ENCODE results near the gene MAU2.

Gene MAU2

DNA sequence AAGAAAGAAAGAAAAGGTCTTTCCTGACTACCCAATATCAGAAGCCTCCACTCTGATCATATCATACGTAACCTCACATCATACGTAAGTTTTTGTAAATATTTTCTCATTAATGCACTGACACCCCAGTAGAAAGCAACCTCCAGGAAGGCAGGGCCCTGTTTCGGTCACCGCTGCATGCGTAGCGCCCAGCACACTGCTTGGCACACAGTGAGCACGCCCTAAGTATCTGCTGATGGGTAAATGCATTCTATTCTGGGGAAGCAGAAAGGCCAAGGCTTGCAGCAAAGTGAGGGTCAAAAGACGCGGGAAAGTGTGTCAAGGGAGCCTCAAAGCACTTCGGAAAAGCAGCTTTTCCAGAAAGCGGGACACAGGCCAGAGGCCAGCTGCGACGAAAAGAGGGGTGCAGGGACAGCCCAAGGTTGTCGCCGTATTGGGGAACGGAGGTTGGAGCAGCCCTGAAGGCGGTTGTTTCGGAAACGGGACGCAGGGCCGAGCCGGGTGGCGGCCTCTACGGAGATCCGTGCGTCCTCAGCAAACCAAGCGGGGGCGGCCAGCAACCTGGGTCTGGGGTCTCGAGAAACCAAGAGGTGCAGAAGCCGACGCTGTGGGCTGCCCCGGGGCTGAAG lies 783 bp upstream of the MAU2 start:
- TF ChIP-seq CTCF (IDR thresholded peaks at IDR 0.05): no peak
- no peaks in the 10 kb centered on the region for H3K9me3 ChIP-seq (ENCODE audit: control insufficient read depth, low read length)
- H2AFZ ChIP-seq: peak overlapping the region; percentile 97
- no peaks in the 10 kb centered on the region for H3K36me3 ChIP-seq (ENCODE audit: control insufficient read depth, insufficient read depth, low read length)
- H3K27me3 ChIP-seq (ENCODE audit: control insufficient read depth, insufficient read depth, low read length): no peaks in the 10 kb centered on the region
- peaks cover 3% of the 10 kb centered on the region for H3K4me1 ChIP-seq
- peak overlapping the region; percentile 75 for H3K4me2 ChIP-seq (ENCODE audit: low read length)
- peak overlapping the region; percentile 96 for H3K27ac ChIP-seq
- H3K9ac ChIP-seq: peak overlapping the region; percentile 94
- H3K4me3 ChIP-seq (ENCODE audit: low read depth, low read length): peak overlapping the region; percentile 88
- H3K79me2 ChIP-seq: peaks cover 64% of the 10 kb centered on the region

DNA sequence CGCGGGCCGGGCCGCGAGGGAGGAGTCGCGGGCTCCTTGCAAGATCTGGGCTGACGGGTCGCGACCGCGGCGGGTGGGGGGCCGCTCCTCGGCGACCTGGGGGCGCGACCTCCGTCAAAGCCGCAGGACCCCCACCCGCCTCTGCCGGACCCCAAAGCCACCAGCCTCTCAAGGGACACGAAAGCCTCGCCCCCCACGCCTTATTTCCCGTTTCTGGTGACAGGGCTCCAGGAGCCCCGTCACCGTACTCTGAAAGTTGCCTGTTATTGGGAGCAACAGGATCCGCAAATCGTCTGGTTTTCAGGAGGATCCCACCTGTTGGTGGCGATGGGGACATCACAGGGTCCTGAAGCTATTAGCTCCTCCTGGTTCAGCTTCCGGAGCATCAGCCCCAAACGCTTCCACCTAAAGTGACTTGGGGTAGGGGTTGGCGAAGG lies 530 bp downstream of the MAU2 start:
- no peaks in the 10 kb centered on the region for H3K36me3 ChIP-seq (ENCODE audit: control insufficient read depth, insufficient read depth, low read length)
- no peaks in the 10 kb centered on the region for H3K27me3 ChIP-seq (ENCODE audit: control insufficient read depth, insufficient read depth, low read length)
- peak overlapping the region; percentile 88 for H3K4me3 ChIP-seq (ENCODE audit: low read depth, low read length)
- peak overlapping the region; percentile 97 for H2AFZ ChIP-seq
- H3K4me1 ChIP-seq: peaks cover 3% of the 10 kb centered on the region
- H3K9ac ChIP-seq: peak overlapping the region; percentile 94
- no peaks in the 10 kb centered on the region for H3K9me3 ChIP-seq (ENCODE audit: control insufficient read depth, low read length)
- peaks cover 69% of the 10 kb centered on the region for H3K79me2 ChIP-seq
- peak overlapping the region; percentile 75 for H3K4me2 ChIP-seq (ENCODE audit: low read length)
- TF ChIP-seq CTCF (IDR thresholded peaks at IDR 0.05): no peak
- H3K27ac ChIP-seq: peak overlapping the region; percentile 96

DNA sequence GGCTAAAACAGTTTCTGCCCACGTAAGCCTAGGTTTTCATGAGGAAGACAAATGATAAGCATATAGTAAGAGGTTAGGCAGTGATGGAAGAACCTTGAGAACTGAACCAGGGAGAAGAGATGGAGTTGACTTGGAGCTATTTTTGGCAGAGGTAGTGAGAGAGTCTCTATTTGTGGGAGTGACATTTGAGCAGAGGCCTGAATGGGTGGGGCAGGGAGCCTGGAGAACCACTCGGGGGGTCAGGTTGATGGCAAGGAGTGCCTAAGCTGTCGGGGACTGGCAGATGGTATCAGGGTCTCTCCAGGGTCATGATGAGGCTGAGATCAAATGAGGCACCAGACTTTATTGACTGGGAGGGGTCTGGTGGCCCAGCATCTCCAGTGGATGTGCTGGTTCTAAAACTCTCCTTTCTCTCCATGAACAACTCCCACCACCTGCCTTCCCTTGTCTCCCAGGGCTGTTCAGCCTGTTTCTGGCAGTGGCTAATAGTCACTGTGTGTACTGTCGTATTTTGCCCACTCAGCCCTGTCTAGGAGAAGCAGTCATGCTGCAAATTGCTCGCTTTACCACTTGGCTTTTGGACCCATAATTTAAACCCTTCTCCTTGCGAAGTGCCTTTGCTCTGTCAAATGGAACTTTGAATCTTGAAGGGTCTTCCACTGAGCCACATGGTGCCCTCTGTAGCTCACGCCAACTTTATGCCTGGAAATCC lies 3.6 kb downstream of the MAU2 start:
- H3K79me2 ChIP-seq: peaks cover 75% of the 10 kb centered on the region
- H2AFZ ChIP-seq: no peak overlapping the region
- H3K9ac ChIP-seq: no peak overlapping the region
- no peak overlapping the region for H3K4me2 ChIP-seq (ENCODE audit: low read length)
- no peaks in the 10 kb centered on the region for H3K9me3 ChIP-seq (ENCODE audit: control insufficient read depth, low read length)
- peaks cover under 1% of the 10 kb centered on the region for H3K4me1 ChIP-seq
- no peak for TF ChIP-seq CTCF (IDR thresholded peaks at IDR 0.05)
- no peaks in the 10 kb centered on the region for H3K36me3 ChIP-seq (ENCODE audit: control insufficient read depth, insufficient read depth, low read length)
- H3K27ac ChIP-seq: no peak overlapping the region
- no peak overlapping the region for H3K4me3 ChIP-seq (ENCODE audit: low read depth, low read length)
- H3K27me3 ChIP-seq (ENCODE audit: control insufficient read depth, insufficient read depth, low read length): no peaks in the 10 kb centered on the region

DNA sequence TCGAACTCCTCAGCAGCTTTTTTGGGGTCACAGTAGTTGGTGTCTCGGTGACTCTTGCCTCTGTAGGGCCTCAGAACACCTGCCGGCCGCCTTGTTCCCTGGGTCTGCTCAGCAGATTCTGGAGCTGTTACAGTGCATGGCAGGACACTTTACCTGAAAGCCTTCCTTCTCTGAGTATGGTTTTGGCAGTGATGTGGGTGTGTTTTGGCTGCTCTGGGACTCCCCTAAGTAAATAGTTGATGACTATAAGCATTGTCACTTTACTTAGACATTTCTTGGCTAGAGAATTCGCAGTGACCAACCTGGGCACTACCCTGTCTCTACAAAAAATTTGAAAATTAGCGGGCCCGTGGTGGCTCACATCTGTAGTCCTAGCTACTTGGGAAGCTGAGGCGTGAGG lies 7.0 kb downstream of the MAU2 start:
- Histone ChIP-seq H3K9me3 (ENCODE audit: control insufficient read depth, low read length) (no peaks in the 10 kb centered on the region), H3K9ac (no peak overlapping the region), H3K36me3 (ENCODE audit: control insufficient read depth, insufficient read depth, low read length) (no peaks in the 10 kb centered on the region), H3K27me3 (ENCODE audit: control insufficient read depth, insufficient read depth, low read length) (no peaks in the 10 kb centered on the region), H3K4me1 (no peaks in the 10 kb centered on the region), H3K27ac (no peak overlapping the region), H2AFZ (no peak overlapping the region), H3K4me2 (ENCODE audit: low read length) (no peak overlapping the region), H3K4me3 (ENCODE audit: low read depth, low read length) (no peak overlapping the region), H3K79me2 (peaks cover 66% of the 10 kb centered on the region)
- TF ChIP-seq CTCF (IDR thresholded peaks at IDR 0.05): no peak
